Measurements from ENCODE around the gene ZG16B. TPM values are rescaled to one million over a fixed set of nuclear protein-coding genes. Genes with fewer than 3 reads are reported as not detected.

Gene ZG16B
- total and polyA plus RNA-seq, 2 donors (not counting 1 experiment from before 2014, with no cell fraction given), result not detected

DNA sequence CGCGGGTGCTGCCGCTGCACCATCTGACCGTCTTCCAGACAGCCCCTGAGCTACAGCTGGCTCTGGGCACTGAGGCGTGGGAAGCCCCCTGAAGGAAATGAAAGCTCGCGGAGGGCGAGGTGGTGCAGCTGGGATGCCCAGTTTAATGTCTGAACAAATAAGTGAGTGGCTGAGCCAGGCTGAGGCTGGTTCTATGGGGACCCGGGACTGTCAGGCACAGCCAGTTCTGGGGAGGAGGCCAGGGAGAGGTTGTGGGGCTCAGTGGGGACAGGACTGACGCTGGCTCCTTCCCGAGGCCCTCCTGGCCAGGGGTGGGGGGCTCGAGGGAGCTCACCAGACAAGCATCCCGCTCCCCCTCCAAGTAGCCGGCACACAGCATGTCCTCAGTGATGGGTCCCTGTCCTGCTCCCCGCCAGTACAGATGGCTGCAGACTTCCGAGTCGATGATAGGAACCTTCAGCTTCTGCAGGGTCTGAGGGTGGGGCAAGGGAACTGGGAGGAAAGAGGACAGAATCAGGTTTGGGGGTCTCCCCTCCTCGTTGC lies 23.5 kb downstream of the ZG16B start:
- no peak for TF ChIP-seq EZH2 (IDR thresholded peaks at IDR 0.05; ENCODE audit: borderline replicate concordance, insufficient read depth, low read depth, low read length, poor library complexity, severe bottlenecking)
- TF ChIP-seq, protein P1, sequence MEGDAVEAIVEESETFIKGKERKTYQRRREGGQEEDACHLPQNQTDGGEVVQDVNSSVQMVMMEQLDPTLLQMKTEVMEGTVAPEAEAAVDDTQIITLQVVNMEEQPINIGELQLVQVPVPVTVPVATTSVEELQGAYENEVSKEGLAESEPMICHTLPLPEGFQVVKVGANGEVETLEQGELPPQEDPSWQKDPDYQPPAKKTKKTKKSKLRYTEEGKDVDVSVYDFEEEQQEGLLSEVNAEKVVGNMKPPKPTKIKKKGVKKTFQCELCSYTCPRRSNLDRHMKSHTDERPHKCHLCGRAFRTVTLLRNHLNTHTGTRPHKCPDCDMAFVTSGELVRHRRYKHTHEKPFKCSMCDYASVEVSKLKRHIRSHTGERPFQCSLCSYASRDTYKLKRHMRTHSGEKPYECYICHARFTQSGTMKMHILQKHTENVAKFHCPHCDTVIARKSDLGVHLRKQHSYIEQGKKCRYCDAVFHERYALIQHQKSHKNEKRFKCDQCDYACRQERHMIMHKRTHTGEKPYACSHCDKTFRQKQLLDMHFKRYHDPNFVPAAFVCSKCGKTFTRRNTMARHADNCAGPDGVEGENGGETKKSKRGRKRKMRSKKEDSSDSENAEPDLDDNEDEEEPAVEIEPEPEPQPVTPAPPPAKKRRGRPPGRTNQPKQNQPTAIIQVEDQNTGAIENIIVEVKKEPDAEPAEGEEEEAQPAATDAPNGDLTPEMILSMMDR (IDR thresholded peaks at IDR 0.05), result no peak
- Histone ChIP-seq H3K4me2 (replicated peaks; ENCODE audit: low read depth, low read length, poor library complexity, severe bottlenecking) (no peak overlapping the region), H3K4me3 (ENCODE audit: control extremely low read depth in 1 of 5, extremely low read depth in 1 of 5, insufficient read depth in 1 of 5, low read depth in 2 of 5, low read length in 4 of 5) (no peak overlapping the region), H3K4me1 (ENCODE audit: control insufficient read depth in 2 of 2, insufficient read depth in 2 of 2, low read length in 2 of 2) (peaks cover 12 to 13% of the 10 kb centered on the region in 2 donors), H4K20me1 (ENCODE audit: control insufficient read depth, insufficient read depth, low read length, poor library complexity, severe bottlenecking) (no peaks in the 10 kb centered on the region), H3K27ac (ENCODE audit: low read length in 2 of 2) (no peak overlapping the region), H3K9ac (ENCODE audit: low read length) (no peak overlapping the region), H3K36me3 (replicated peaks in 1 of 2; ENCODE audit: control extremely low read depth in 1 of 2, control insufficient read depth in 1 of 2, extremely low read depth in 1 of 2, insufficient read depth in 2 of 2, low read length in 1 of 2) (no peaks in the 10 kb centered on the region), H3K27me3 (replicated peaks in 1 of 4; ENCODE audit: control extremely low read depth in 1 of 4, control insufficient read depth in 3 of 4, insufficient read depth in 4 of 4, low read length in 3 of 4) (peaks cover 0 to 42% (median 9%) of the 10 kb centered on the region in 4 experiments), H2AFZ (ENCODE audit: insufficient read depth, low read depth, low read length, poor library complexity, severe bottlenecking) (no peak overlapping the region), H3K79me2 (ENCODE audit: control insufficient read depth, insufficient read depth, low read length) (no peaks in the 10 kb centered on the region), H3K9me3 (ENCODE audit: control extremely low read depth in 1 of 3, control insufficient read depth in 2 of 3, insufficient read depth in 1 of 3, low read length in 2 of 3) (peaks cover 0 to 47% (median 12%) of the 10 kb centered on the region in 3 donors)
- peaks cover 4% of the 10 kb centered on the region for H3K4me1 Mint-ChIP-seq
- intact Hi-C loops (cut with micrococcal nuclease), result no loop called here
- POLR2A ChIA-PET, result no interaction called here
- peaks cover 23% of the 10 kb centered on the region for H3K27me3 Mint-ChIP-seq
- no peak for ATAC-seq (ENCODE audit: low read depth)
- DNase-seq, result no peak
- no peak overlapping the region for H3K4me3 Mint-ChIP-seq
- peaks cover 6% of the 10 kb centered on the region for H3K9me3 Mint-ChIP-seq (ENCODE audit: insufficient read depth)
- CTCF ChIA-PET, result no interaction called here
- WGBS (ENCODE audit: insufficient coverage), result 79% methylated on average over 15 of the region's 18 CpGs
- H3K27ac Mint-ChIP-seq, result no peak overlapping the region

DNA sequence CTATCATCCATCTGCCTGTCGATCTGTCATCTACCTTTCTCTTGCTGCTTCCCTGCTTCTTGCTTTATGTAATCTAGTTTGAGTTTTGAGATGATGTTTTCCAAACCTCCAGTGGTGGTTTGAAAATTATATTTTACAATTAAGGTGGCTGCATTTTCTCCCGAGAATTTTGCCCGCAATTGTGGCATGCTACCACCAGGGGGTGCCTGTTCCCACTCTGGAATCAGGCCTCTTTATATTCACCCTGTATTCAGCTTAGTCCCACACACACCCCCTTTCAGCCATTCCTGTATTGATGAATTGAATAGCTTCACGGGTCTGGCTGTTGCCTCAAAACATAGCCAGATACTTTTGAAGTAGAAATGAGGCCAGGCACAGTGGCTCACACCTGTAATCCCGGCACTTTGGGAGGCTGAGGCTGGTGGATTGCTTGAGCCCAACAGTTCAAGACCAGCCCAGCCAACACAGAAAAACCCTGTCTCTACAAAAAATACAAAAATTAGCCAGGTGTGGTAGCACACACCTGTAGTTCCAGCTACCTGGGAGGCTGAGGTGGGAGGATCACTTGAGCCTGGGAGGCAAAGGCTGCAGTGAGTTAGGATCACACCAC lies 24.7 kb downstream of the ZG16B start:
- Mint-ChIP-seq H3K27me3 (peaks cover 15% of the 10 kb centered on the region), H3K9me3 (ENCODE audit: insufficient read depth) (peaks cover 6% of the 10 kb centered on the region), H3K4me1 (peaks cover 4% of the 10 kb centered on the region), H3K4me3 (no peak overlapping the region), H3K27ac (no peak overlapping the region)
- intact Hi-C loops (cut with micrococcal nuclease), result no loop called here
- no peak for TF ChIP-seq EZH2 (IDR thresholded peaks at IDR 0.05; ENCODE audit: borderline replicate concordance, insufficient read depth, low read depth, low read length, poor library complexity, severe bottlenecking)
- TF ChIP-seq, protein P1 (IDR thresholded peaks at IDR 0.05), result no peak
- Histone ChIP-seq H2AFZ (ENCODE audit: insufficient read depth, low read depth, low read length, poor library complexity, severe bottlenecking) (no peak overlapping the region), H3K4me3 (ENCODE audit: control extremely low read depth in 1 of 5, extremely low read depth in 1 of 5, insufficient read depth in 1 of 5, low read depth in 2 of 5, low read length in 4 of 5) (no peak overlapping the region), H4K20me1 (ENCODE audit: control insufficient read depth, insufficient read depth, low read length, poor library complexity, severe bottlenecking) (no peaks in the 10 kb centered on the region), H3K79me2 (ENCODE audit: control insufficient read depth, insufficient read depth, low read length) (no peaks in the 10 kb centered on the region), H3K27ac (ENCODE audit: low read length in 2 of 2) (no peak overlapping the region), H3K4me2 (replicated peaks; ENCODE audit: low read depth, low read length, poor library complexity, severe bottlenecking) (no peak overlapping the region), H3K9ac (ENCODE audit: low read length) (no peak overlapping the region), H3K4me1 (ENCODE audit: control insufficient read depth in 2 of 2, insufficient read depth in 2 of 2, low read length in 2 of 2) (peaks cover 13 to 14% of the 10 kb centered on the region in 2 donors), H3K9me3 (ENCODE audit: control extremely low read depth in 1 of 3, control insufficient read depth in 2 of 3, insufficient read depth in 1 of 3, low read length in 2 of 3) (peaks cover 0 to 49% (median 12%) of the 10 kb centered on the region in 3 donors), H3K27me3 (replicated peaks in 1 of 4; ENCODE audit: control extremely low read depth in 1 of 4, control insufficient read depth in 3 of 4, insufficient read depth in 4 of 4, low read length in 3 of 4) (peaks cover 0 to 45% (median 12%) of the 10 kb centered on the region in 4 experiments), H3K36me3 (replicated peaks in 1 of 2; ENCODE audit: control extremely low read depth in 1 of 2, control insufficient read depth in 1 of 2, extremely low read depth in 1 of 2, insufficient read depth in 2 of 2, low read length in 1 of 2) (no peaks in the 10 kb centered on the region)
- POLR2A ChIA-PET, result no interaction called here
- 100% methylated on average over 1 of the region's 5 CpGs for WGBS (ENCODE audit: insufficient coverage)
- CTCF ChIA-PET, result interaction anchor here (0.6 kb wide), 1 partner anchor 52 kb away, joined by 3 read pairs; no protein-coding TSS in a partner anchor
- no peak for ATAC-seq (ENCODE audit: low read depth)
- no peak for DNase-seq
